ENCODE data around the gene GCSH.

DNA sequence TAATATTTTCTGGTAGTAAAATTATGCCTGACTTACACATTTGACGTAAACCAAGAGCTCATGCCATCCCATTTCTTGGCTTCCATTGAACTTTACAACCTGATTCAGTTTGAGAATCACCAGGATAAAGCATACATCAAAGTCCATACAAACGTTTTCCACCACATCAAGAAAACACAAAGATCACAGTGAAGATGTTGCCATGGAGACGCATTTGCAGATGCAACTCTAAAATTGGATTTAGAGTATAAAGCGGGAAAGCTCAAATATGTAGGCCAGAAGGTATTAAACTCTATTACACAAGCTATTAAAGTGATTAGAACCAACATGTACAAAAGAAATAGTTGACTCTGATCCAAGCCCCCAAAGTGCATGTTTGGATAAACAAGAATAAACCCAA, 29.5 kb downstream of the GCSH start:
- TF ChIP-seq, protein P1, sequence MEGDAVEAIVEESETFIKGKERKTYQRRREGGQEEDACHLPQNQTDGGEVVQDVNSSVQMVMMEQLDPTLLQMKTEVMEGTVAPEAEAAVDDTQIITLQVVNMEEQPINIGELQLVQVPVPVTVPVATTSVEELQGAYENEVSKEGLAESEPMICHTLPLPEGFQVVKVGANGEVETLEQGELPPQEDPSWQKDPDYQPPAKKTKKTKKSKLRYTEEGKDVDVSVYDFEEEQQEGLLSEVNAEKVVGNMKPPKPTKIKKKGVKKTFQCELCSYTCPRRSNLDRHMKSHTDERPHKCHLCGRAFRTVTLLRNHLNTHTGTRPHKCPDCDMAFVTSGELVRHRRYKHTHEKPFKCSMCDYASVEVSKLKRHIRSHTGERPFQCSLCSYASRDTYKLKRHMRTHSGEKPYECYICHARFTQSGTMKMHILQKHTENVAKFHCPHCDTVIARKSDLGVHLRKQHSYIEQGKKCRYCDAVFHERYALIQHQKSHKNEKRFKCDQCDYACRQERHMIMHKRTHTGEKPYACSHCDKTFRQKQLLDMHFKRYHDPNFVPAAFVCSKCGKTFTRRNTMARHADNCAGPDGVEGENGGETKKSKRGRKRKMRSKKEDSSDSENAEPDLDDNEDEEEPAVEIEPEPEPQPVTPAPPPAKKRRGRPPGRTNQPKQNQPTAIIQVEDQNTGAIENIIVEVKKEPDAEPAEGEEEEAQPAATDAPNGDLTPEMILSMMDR (IDR thresholded peaks at IDR 0.05; ENCODE audit: insufficient read depth, low read depth, low read length), result no peak
- TF ChIP-seq EZH2 (IDR thresholded peaks at IDR 0.05; ENCODE audit: insufficient read depth, low read length), result no peak
